K562 (cell line): ENCODE results near the gene TMEM222. TPM values are rescaled to one million over a fixed set of nuclear protein-coding genes. Genes with fewer than 3 reads are reported as not detected.
A peak's percentile ranks its signal among the peaks of the same experiment; 100 is the strongest.

Experiments
- CREM ChIP-seq: IDR thresholded peaks from 2 replicates; pipeline ENCODE4 v1.6.1; 2014; ENCODE audit warnings: antibody characterized with exemption, low read depth
- ETV1 ChIP-seq: fragments of 450-650 bp; conservative IDR thresholded peaks from 2 replicates; pipeline ENCODE4 v1.6.1; 2016; ENCODE audit warnings: missing genetic modification characterization, control low read depth, low read depth, missing compliant biosample characterization
- ETV6 ChIP-seq, 3 experiments: fragments of 150-350 bp in 1 of 3; sonication (generic) in 1 of 3; formaldehyde crosslinking in 1 of 3; IDR thresholded peaks; 2 replicates each; pipeline versions ENCODE4 v1.6.1 to v1.8.0; 2014 to 2022; ENCODE audit warnings: borderline replicate concordance in 2 of 3, low read depth in 2 of 3, antibody characterized with exemption in 1 of 3, low read length in 1 of 3, mild to moderate bottlenecking in 1 of 3, missing genetic modification reagents in 1 of 3
- EZH2 ChIP-seq: IDR thresholded peaks from 2 replicates; pipeline ENCODE4 v1.6.1; 2012; ENCODE audit warnings: low read depth, mild to moderate bottlenecking, inconsistent platforms, low read length, borderline replicate concordance
- FOXA1 ChIP-seq: fragments of 450-650 bp; IDR thresholded peaks from 2 replicates; pipeline ENCODE4 v1.6.1; 2016; ENCODE audit warnings: mild to moderate bottlenecking, borderline replicate concordance
- ILK ChIP-seq: fragments of 450-650 bp; IDR thresholded peaks from 2 replicates; pipeline ENCODE4 v1.6.1; 2016; ENCODE audit warnings: missing genetic modification characterization, low read depth, mild to moderate bottlenecking, missing compliant biosample characterization, moderate library complexity, borderline replicate concordance
- KAT8 ChIP-seq: fragments of 450-650 bp; IDR thresholded peaks from 2 replicates; pipeline ENCODE4 v1.6.1; 2016; ENCODE audit warnings: low read depth, mild to moderate bottlenecking
- KDM5B ChIP-seq: fragments of 200-600 bp; sonication (generic); IDR thresholded peaks from 2 replicates; pipeline ENCODE4 v1.6.1; 2012; ENCODE audit warnings: low read depth, mild to moderate bottlenecking, moderate library complexity, low read length, control low read depth, inconsistent platforms; ENCODE audit not compliant: insufficient replicate concordance
- NFE2 ChIP-seq: IDR thresholded peaks from 2 replicates; pipeline ENCODE4 v1.6.1; 2014; ENCODE audit warnings: antibody characterized with exemption, low read depth
- PHB ChIP-seq: fragments of 250-450 bp; sonication (Bioruptor Pico); IDR thresholded peaks from 2 replicates; pipeline ENCODE4 v1.5.0; 2021
- PURB ChIP-seq: sonication (generic); formaldehyde crosslinking; IDR thresholded peaks from 2 replicates; pipeline ENCODE4 v1.9.0; 2021; ENCODE audit warnings: low read depth, mild to moderate bottlenecking, missing genetic modification reagents
- RBM22 ChIP-seq: fragments of 200-400 bp; formaldehyde crosslinking; IDR thresholded peaks from 2 replicates; pipeline ENCODE4 v1.6.1; 2018; ENCODE audit warnings: low read length, low read depth; ENCODE audit not compliant: poor library complexity, severe bottlenecking
- STAG1 ChIP-seq: sonication (generic); formaldehyde crosslinking; IDR thresholded peaks from 2 replicates; pipeline ENCODE4 v1.5.0; 2020; ENCODE audit warnings: missing genetic modification reagents, borderline replicate concordance
- TEAD2 ChIP-seq: fragments of 450-650 bp; IDR thresholded peaks from 2 replicates; pipeline ENCODE4 v1.6.1; 2016; ENCODE audit warnings: missing genetic modification characterization, control low read depth, missing compliant biosample characterization
- TOE1 ChIP-seq, 2 experiments: fragments of 450-650 bp in 1 of 2; sonication (generic) in 1 of 2; formaldehyde crosslinking in 1 of 2; IDR thresholded peaks; 2 replicates each; pipeline versions ENCODE4 v1.7.1 to v1.8.0; 2016 to 2022; ENCODE audit warnings: borderline replicate concordance in 2 of 2, mild to moderate bottlenecking in 2 of 2, antibody characterized with exemption in 1 of 2, inconsistent platforms in 1 of 2, low read depth in 1 of 2, missing genetic modification reagents in 1 of 2, moderate library complexity in 1 of 2
- YY1 ChIP-seq, 3 experiments: IDR thresholded peaks; 2 replicates each; pipeline ENCODE4 v1.6.1; 2011; ENCODE audit warnings: low read length in 2 of 3, mild to moderate bottlenecking in 2 of 3, moderate library complexity in 2 of 3, borderline replicate concordance in 1 of 3, control low read depth in 1 of 3, low read depth in 1 of 3; ENCODE audit not compliant: insufficient read depth in 3 of 3, insufficient replicate concordance in 2 of 3, control insufficient read depth in 1 of 3, insufficient read length in 1 of 3; ENCODE audit errors: extremely low read depth in 1 of 3
- ZBTB7A ChIP-seq: IDR thresholded peaks from 2 replicates; pipeline ENCODE4 v1.6.1; 2011; ENCODE audit warnings: low read depth, mild to moderate bottlenecking, low read length, moderate library complexity, borderline replicate concordance; ENCODE audit not compliant: control insufficient read depth
- ZFP30 ChIP-seq: fragments of 250-450 bp; sonication (Bioruptor Pico); IDR thresholded peaks from 2 replicates; pipeline ENCODE4 v1.8.0; 2022; ENCODE audit warnings: moderate library complexity, mild to moderate bottlenecking, inconsistent platforms, borderline replicate concordance
- ZNF124 ChIP-seq: sonication (generic); formaldehyde crosslinking; IDR thresholded peaks from 2 replicates; pipeline ENCODE4 v1.8.1; 2022; ENCODE audit warnings: missing genetic modification reagents
- ZNF165 ChIP-seq: fragments of 250-450 bp; sonication (Bioruptor Pico); IDR thresholded peaks from 2 replicates; pipeline ENCODE4 v1.4.0; 2020; ENCODE audit warnings: borderline replicate concordance
- ZNF217 ChIP-seq: sonication (generic); formaldehyde crosslinking; IDR thresholded peaks from 2 replicates; pipeline ENCODE4 v1.8.0; 2022; ENCODE audit warnings: mild to moderate bottlenecking, missing genetic modification reagents
- ZNF384 ChIP-seq: IDR thresholded peaks from 2 replicates; pipeline ENCODE4 v1.6.1; 2012; ENCODE audit warnings: low read depth, low read length, improper control_type of control experiment
- ZNF696 ChIP-seq: fragments of 250-450 bp; sonication (Bioruptor Pico); conservative IDR thresholded peaks from 2 replicates; pipeline ENCODE4 v1.4.0; 2020; ENCODE audit warnings: mild to moderate bottlenecking, moderate library complexity
- ZSCAN32 ChIP-seq: fragments of 450-650 bp; formaldehyde crosslinking; IDR thresholded peaks from 2 replicates; pipeline ENCODE4 v1.4.0; 2020; ENCODE audit warnings: mild to moderate bottlenecking, moderate library complexity
- polyA plus RNA-seq, 8 experiments: library from polyadenylated mRNA; depleted of rRNA in 4 of 8; stranded (reverse) in 5 of 8; unstranded in 3 of 8; fragments of >200 nt; fragmentation: Nextera tagmentation in 2 of 8; fragmentation: Illumina TruSeq in 1 of 8; extraction: Ambion mirVana in 2 of 8; extraction: Trizol in 1 of 8; gene quantifications; 2 replicates each; pipeline versions ENCODE4 v1.2.1 to v1.2.3, GENCODE V29; 2011 to 2014; ENCODE audit warnings: inconsistent platforms in 1 of 8, missing spikeins in 1 of 8
- total RNA-seq, 7 experiments: library from RNA; depleted of rRNA in 6 of 7; stranded (reverse); fragments of >200 nt in 6 of 7; fragmentation: Illumina TruSeq in 2 of 7; extraction: Trizol in 2 of 7; gene quantifications; 2 replicates each; pipeline versions ENCODE4 v1.2.1 to v1.2.3, GENCODE V29; 2011 to 2021; ENCODE audit warnings: low replicate concordance in 1 of 7
- TF ChIP-seq, protein P1 (sequence below): fragments of 250-450 bp; sonication (Bioruptor Pico); IDR thresholded peaks from 2 replicates; pipeline ENCODE4 v1.8.0; 2022; ENCODE audit warnings: inconsistent platforms
- TF ChIP-seq, protein P2 (sequence below): fragments of 250-450 bp; sonication (Bioruptor Pico); IDR thresholded peaks from 2 replicates; pipeline ENCODE4 v1.8.0; 2021; ENCODE audit warnings: moderate library complexity, mild to moderate bottlenecking, inconsistent platforms

The TMEM222 gene
- total and polyA plus RNA-seq, 9 of the 15 experiments (the other 6 are each of a cell fraction or from before 2014, with no cell fraction given): 6.9 to 48.0 (median 32.8) TPM

DNA sequence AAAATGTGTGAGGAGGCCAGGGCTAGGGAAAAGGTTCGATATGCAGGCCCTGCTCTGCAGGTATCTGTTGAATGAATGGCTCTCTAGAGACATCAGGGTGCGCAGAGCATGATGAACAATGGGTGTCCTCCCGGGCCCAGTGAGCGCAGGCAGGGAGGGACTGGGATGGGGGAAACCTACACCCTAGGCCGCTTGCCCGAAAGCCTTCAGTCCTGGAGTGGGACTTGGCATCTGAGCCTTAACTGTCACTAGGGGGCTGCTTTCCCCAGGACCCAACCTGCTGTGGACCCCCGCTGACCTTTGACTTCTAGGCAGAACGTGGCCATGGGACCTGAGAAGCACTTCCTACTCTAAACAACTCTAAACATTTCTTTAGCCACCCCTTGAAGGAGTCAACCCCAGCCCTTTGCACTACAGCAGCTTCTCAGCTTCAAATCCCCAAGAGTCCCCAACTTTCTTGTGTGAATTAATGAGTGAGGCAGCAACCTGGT lies 45.2 kb downstream of the TMEM222 start (continued):
- TF ChIP-seq PURB (CRISPR knock-in tag): no peak
- TF ChIP-seq YY1 (IDR thresholded peaks at IDR 0.05; ENCODE audit: borderline replicate concordance in 1 of 3, control insufficient read depth in 1 of 3, extremely low read depth in 1 of 3, insufficient read depth in 3 of 3, insufficient read length in 1 of 3, insufficient replicate concordance in 2 of 3, low read depth in 1 of 3, low read length in 2 of 3): no peak
- no peak for TF ChIP-seq KAT8
- no peak for TF ChIP-seq NFE2
- no peak for TF ChIP-seq ZNF384
- TF ChIP-seq, protein P1, sequence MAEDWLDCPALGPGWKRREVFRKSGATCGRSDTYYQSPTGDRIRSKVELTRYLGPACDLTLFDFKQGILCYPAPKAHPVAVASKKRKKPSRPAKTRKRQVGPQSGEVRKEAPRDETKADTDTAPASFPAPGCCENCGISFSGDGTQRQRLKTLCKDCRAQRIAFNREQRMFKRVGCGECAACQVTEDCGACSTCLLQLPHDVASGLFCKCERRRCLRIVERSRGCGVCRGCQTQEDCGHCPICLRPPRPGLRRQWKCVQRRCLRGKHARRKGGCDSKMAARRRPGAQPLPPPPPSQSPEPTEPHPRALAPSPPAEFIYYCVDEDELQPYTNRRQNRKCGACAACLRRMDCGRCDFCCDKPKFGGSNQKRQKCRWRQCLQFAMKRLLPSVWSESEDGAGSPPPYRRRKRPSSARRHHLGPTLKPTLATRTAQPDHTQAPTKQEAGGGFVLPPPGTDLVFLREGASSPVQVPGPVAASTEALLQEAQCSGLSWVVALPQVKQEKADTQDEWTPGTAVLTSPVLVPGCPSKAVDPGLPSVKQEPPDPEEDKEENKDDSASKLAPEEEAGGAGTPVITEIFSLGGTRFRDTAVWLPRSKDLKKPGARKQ: 0 out of 2 replicates have a peak, but pooled peaks have one; percentile 63
- no peak for TF ChIP-seq KDM5B
- no peak for TF ChIP-seq ILK (tag)
- no peak for TF ChIP-seq ZFP30 (CRISPR knock-in tag)
- TF ChIP-seq, protein P2, sequence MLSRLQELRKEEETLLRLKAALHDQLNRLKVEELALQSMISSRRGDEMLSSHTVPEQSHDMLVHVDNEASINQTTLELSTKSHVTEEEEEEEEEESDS (CRISPR knock-in tag): no peak
- TF ChIP-seq TOE1 (IDR thresholded peaks at IDR 0.05; ENCODE audit: borderline replicate concordance): no peak
- no peak for TF ChIP-seq TOE1 (CRISPR knock-in tag; IDR thresholded peaks at IDR 0.05; ENCODE audit: borderline replicate concordance, low read depth)
- TF ChIP-seq ZBTB7A: peak; percentile 79; the same call in 1 of the 2 replicates
- TF ChIP-seq ETV1 (tag): no peak
- no peak for TF ChIP-seq CREM
- TF ChIP-seq ZSCAN32 (CRISPR knock-in tag): no peak
- TF ChIP-seq ETV6 (IDR thresholded peaks at IDR 0.05; ENCODE audit: borderline replicate concordance in 1 of 2, low read depth in 2 of 2, low read length in 1 of 2): no peak
- 0 out of 2 replicates have a peak, but pooled peaks have one; percentile 43 for TF ChIP-seq ETV6 (CRISPR knock-in tag; IDR thresholded peaks at IDR 0.05; ENCODE audit: borderline replicate concordance)
- no peak for TF ChIP-seq FOXA1
- no peak for TF ChIP-seq ZNF165
- no peak for TF ChIP-seq RBM22
- no peak for TF ChIP-seq ZNF696 (CRISPR knock-in tag)
- TF ChIP-seq EZH2: no peak
- TF ChIP-seq ZNF124 (CRISPR knock-in tag): no peak
- 0 out of 2 replicates have a peak, but pooled peaks have one; percentile 12 for TF ChIP-seq TEAD2 (tag)
- TF ChIP-seq PHB (CRISPR knock-in tag): no peak
- TF ChIP-seq ZNF217 (CRISPR knock-in tag): no peak
- TF ChIP-seq STAG1 (CRISPR knock-in tag): no peak
